Kidney epithelial cell (primary cell): ENCODE measurements around the gene TRANK1. TPM values are rescaled to one million over a fixed set of nuclear protein-coding genes. Genes with fewer than 3 reads are reported as not detected.

Experiments
- DNase-seq: peaks from one replicate; pipeline ENCODE4 v3.0.0-alpha.2; 2010; ENCODE audit warnings: low read depth
- H3K27me3 ChIP-seq: 2 replicates; pipeline ENCODE4 v1.6.0; 2011; ENCODE audit warnings: low read length; ENCODE audit not compliant: control insufficient read depth, insufficient read depth
- H3K36me3 ChIP-seq: 2 replicates; pipeline ENCODE4 v1.5.1; 2011; ENCODE audit warnings: low read length; ENCODE audit not compliant: control insufficient read depth, insufficient read depth
- H3K4me3 ChIP-seq: 2 replicates; pipeline ENCODE4 v1.5.1; 2011; ENCODE audit warnings: low read depth, mild to moderate bottlenecking, control low read depth, low read length
- CTCF ChIP-seq: IDR thresholded peaks from 2 replicates; pipeline ENCODE4 v1.5.1; 2011; ENCODE audit warnings: mild to moderate bottlenecking, moderate library complexity, low read length, control low read depth, inconsistent platforms; ENCODE audit not compliant: insufficient read depth, poor library complexity, severe bottlenecking
- total RNA-seq: library from RNA; depleted of rRNA; stranded (reverse); fragments of >200 nt; gene quantifications from 2 replicates; pipeline ENCODE4 v1.2.3, GENCODE V29; 2015

The TRANK1 gene
- total RNA-seq, 1 donor from 2014 or later = 7.1 TPM

- Histone ChIP-seq H3K4me3 (no peak overlapping the region), H3K27me3 (no peaks in the 10 kb centered on the region), H3K36me3 (no peaks in the 10 kb centered on the region)
- TF ChIP-seq CTCF = no peak
- DNase-seq = no peak
Observed at GRCh38 chr3:36924744-36925521, 19.9 kb downstream of the TRANK1 start.

- no peak for DNase-seq
- no peak overlapping the region for H3K4me3 ChIP-seq
- no peak for TF ChIP-seq CTCF
- H3K27me3 ChIP-seq = no peaks in the 10 kb centered on the region
- no peaks in the 10 kb centered on the region for H3K36me3 ChIP-seq
Observed at GRCh38 chr3:36923981-36924743, 20.7 kb downstream of the TRANK1 start.

GRCh38 chr3:36923523-36923943 lies 21.3 kb downstream of the TRANK1 start:
- no peak for DNase-seq
- no peaks in the 10 kb centered on the region for H3K36me3 ChIP-seq
- TF ChIP-seq CTCF = no peak
- H3K4me3 ChIP-seq = no peak overlapping the region
- H3K27me3 ChIP-seq = no peaks in the 10 kb centered on the region

GRCh38 chr3:36920884-36921567 lies 23.8 kb downstream of the TRANK1 start:
- DNase-seq = no peak
- no peak for TF ChIP-seq CTCF

GRCh38 chr3:36919439-36920160 lies 25.3 kb downstream of the TRANK1 start:
- Histone ChIP-seq H3K36me3 (no peaks in the 10 kb centered on the region), H3K27me3 (no peaks in the 10 kb centered on the region), H3K4me3 (no peak overlapping the region)
- TF ChIP-seq CTCF = no peak
- DNase-seq = no peak

More at GRCh38 chr3:36920884-36921567, 23.8 kb downstream of the TRANK1 start:
- no peaks in the 10 kb centered on the region for H3K36me3 ChIP-seq
- no peak overlapping the region for H3K4me3 ChIP-seq
- H3K27me3 ChIP-seq = no peaks in the 10 kb centered on the region
